ENCODE results near the gene ACD.

GRCh38 chr16:67660564-67661028 is 536 bp upstream of the ACD start, which contains the start of gene PARD6A:
- TF ChIP-seq CTCF (IDR thresholded peaks at IDR 0.05) (no peak), POLR2A (IDR thresholded peaks at IDR 0.05) (no peak)

Measured in lower leg skin (tissue), 3 donors.